Upper lobe of right lung (tissue), 1 donor: ENCODE measurements around the gene ILKAP. TPM values are rescaled to one million over a fixed set of nuclear protein-coding genes. Genes with fewer than 3 reads are reported as not detected.

ENCODE experiments used
- ATAC-seq: fragments of 200-7000 bp; cut with Tn5 transposase; one replicate; pipeline ENCODE4 v1.9.1; 2020; ENCODE audit warnings: mild to moderate bottlenecking, moderate library complexity
- DNase-seq: peaks from one replicate; pipeline ENCODE4 v3.0.0-alpha.2; 2020
- H3K27ac ChIP-seq: fragments of 200-600 bp; one replicate; pipeline ENCODE4 v1.8.0; 2022
- H3K27me3 ChIP-seq: fragments of 200-600 bp; one replicate; pipeline ENCODE4 v1.8.0; 2022; ENCODE audit warnings: mild to moderate bottlenecking
- H3K36me3 ChIP-seq: fragments of 200-600 bp; one replicate; pipeline ENCODE4 v1.8.0; 2022
- H3K4me1 ChIP-seq: fragments of 200-600 bp; one replicate; pipeline ENCODE4 v1.8.0; 2022
- H3K4me3 ChIP-seq: fragments of 200-600 bp; one replicate; pipeline ENCODE4 v1.8.0; 2022; ENCODE audit warnings: mild to moderate bottlenecking
- H3K9me3 ChIP-seq: fragments of 200-600 bp; one replicate; pipeline ENCODE4 v1.8.0; 2022
- intact Hi-C: fragments of 100-400 bp; cut with DNase I; formaldehyde crosslinking; loops from one replicate; pipeline ENCODE4 v1.11.0; 2022
- total RNA-seq: library from RNA; stranded (reverse); fragmentation: NEBNext Ultra II Directional; extraction: Animal tissue kit (Norgen Biotek cat#: 25700); gene quantifications from one replicate; pipeline ENCODE4 v1.2.1, GENCODE V29; 2021
- TF ChIP-seq, protein P1 (sequence below): fragments of 200-600 bp; IDR thresholded peaks from one replicate; pipeline ENCODE4 v1.8.0; 2022; ENCODE audit warnings: antibody characterized with exemption
- donor health status: DM: no; HTN: yes; CAD: no; lungs with severe emphysema.

Gene ILKAP
- total RNA-seq, 1 donor from 2014 or later = 47.2 TPM

DNA sequence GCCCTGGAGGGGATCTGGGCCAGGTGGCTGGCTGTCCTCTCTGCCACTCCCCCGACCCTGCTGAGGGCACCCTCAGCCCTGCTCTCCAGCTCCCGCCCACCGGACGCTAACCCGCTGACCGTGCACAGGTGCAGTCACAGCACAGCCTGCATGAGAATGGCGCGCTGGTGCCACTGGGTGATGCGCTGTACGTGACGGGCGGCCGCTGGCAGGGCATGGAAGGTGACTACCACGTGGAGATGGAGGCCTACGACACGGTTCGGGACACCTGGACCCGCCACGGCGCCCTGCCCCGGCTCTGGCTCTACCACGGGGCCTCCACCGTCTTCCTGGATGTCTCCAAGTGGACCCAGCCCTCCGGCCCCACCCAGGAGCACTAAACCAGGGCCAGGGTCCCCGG lies 52.8 kb downstream of the ILKAP start:
- ATAC-seq = no peak
- intact Hi-C loops = no loop called here
- H3K36me3 ChIP-seq = no peaks in the 10 kb centered on the region

DNA sequence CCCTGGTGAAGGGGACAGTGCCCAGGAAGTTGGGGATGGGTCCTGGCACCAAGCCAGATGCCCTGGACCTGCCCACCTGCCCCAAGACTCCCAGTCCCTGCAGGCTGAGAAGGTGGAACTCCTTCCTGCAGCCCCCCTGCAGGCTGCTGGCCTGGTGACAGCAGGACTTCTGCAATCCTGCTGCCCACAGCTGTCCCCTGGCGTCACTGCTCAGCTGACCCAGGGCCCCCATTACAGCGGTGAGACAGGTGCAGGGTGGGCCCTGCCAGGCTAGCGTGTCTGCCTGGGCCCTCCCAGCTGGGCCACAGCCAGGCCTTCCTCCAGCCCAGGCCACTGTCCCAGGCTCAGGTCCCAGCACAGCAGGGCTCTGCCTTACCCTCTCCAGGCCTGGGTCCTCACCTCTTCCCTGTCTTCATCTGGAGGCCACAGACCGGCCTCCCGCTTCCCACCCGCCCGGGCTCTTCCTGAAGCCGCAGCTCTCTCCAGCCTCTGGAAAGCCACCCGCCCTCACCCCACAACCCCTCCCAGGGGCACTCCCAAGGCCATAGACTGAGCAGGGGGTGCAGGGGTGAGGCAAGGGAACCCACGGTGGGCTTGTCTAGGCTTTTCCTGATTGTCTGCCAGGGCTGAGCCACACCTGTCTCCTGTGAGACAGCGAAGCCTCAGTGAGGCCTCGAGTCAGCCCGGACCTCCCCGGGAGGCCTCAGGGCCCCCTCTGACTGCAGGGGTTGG lies 53.5 kb downstream of the ILKAP start:
- peak; percentile 8 for ATAC-seq
- Histone ChIP-seq H3K27me3 (no peaks in the 10 kb centered on the region), H3K27ac (no peak overlapping the region), H3K36me3 (no peaks in the 10 kb centered on the region), H3K4me1 (no peaks in the 10 kb centered on the region), H3K9me3 (no peaks in the 10 kb centered on the region), H3K4me3 (no peak overlapping the region)
- no peak for DNase-seq
- TF ChIP-seq, protein P1, sequence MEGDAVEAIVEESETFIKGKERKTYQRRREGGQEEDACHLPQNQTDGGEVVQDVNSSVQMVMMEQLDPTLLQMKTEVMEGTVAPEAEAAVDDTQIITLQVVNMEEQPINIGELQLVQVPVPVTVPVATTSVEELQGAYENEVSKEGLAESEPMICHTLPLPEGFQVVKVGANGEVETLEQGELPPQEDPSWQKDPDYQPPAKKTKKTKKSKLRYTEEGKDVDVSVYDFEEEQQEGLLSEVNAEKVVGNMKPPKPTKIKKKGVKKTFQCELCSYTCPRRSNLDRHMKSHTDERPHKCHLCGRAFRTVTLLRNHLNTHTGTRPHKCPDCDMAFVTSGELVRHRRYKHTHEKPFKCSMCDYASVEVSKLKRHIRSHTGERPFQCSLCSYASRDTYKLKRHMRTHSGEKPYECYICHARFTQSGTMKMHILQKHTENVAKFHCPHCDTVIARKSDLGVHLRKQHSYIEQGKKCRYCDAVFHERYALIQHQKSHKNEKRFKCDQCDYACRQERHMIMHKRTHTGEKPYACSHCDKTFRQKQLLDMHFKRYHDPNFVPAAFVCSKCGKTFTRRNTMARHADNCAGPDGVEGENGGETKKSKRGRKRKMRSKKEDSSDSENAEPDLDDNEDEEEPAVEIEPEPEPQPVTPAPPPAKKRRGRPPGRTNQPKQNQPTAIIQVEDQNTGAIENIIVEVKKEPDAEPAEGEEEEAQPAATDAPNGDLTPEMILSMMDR = no peak
- intact Hi-C loops = no loop called here

More for the DNA sequence above, 52.8 kb downstream of the ILKAP start:
- Histone ChIP-seq H3K9me3 (no peaks in the 10 kb centered on the region), H3K27ac (no peak overlapping the region), H3K4me3 (no peak overlapping the region), H3K27me3 (no peaks in the 10 kb centered on the region), H3K4me1 (no peaks in the 10 kb centered on the region)
- TF ChIP-seq, protein P1 = no peak
- DNase-seq = no peak

DNA sequence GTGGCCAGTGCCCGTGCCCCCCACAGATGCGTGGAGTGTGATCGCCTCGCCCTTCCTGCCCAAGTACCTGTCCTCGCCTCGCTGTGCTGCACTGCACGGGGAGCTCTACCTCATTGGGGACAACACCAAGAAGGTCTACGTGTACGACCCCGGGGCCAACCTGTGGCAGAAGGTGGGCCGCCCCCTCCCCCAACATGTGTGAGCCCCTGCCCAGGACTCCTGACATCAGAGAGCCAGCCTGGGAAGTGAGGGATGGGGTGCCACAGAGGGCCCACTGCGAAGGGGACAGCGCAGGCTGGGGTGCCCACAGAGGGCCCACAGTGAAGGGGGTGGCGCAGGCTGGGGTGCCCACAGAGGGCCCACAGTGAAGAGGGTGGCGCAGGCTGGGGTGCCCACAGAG lies 54.5 kb downstream of the ILKAP start:
- intact Hi-C loops = no loop called here
- no peak for ATAC-seq

DNA sequence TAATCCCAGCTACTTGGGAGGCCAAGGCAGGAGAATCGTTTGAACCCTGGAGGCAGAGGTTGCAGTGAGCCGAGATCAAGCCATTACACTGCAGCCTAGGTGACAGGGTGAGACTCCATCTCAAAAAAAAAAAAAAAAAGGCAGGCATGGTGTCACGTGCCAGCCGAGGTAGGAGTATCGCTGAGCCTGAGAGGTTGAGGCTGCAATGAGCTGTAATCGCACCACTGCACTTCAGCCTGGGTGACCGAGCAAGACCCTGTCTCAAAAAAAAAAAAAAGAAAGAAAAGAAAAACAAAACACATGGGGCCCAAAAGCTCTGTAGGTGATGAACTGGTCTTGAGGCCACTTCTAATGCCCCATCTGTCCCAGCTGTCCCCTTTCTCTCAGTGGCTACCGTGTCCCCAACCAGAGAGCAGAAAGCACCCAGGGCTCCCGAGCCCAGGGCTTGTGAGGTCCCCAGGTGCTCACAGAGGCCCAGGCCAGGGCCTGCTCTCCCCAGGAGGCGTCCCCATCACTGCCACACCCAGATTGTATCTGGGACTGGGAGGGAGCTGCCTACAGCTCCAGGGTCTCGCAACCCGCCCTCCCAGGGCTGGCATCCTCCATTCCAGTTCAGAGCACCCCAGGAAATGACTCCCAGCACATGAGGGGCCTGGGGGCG lies 56.5 kb downstream of the ILKAP start:
- Histone ChIP-seq H3K9me3 (no peaks in the 10 kb centered on the region), H3K36me3 (no peaks in the 10 kb centered on the region), H3K27ac (no peak overlapping the region), H3K4me3 (no peak overlapping the region), H3K4me1 (no peaks in the 10 kb centered on the region), H3K27me3 (no peaks in the 10 kb centered on the region)
- intact Hi-C loops = no loop called here
- DNase-seq (no peak), ATAC-seq (no peak)
- TF ChIP-seq, protein P1 = no peak

More for the DNA sequence above, 54.5 kb downstream of the ILKAP start:
- H3K9me3 ChIP-seq = no peaks in the 10 kb centered on the region
- H3K4me3 ChIP-seq = no peak overlapping the region
- no peak for DNase-seq
- H3K4me1 ChIP-seq = no peaks in the 10 kb centered on the region
- H3K27me3 ChIP-seq = no peaks in the 10 kb centered on the region
- H3K36me3 ChIP-seq = no peaks in the 10 kb centered on the region
- H3K27ac ChIP-seq = no peak overlapping the region
- TF ChIP-seq, protein P1 = no peak

DNA sequence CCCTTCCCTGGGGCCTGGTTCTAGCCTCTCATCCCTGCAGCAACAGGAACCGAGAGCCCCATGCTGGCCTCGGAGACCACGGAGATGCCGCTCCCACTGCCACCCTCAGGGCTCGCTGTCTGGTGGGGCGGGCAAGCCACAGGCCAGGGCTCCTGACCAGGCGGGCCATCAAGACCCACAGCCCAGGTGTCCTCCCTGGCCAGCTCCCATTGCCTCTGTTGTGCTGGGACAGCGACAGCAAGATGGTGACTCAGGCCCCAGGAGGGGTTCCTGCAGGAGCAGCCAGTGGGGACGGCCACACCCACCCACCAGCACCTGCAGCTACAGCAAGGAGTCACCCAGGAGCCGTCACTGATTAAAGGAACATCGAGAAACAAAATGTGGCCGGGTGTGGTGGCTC lies 57.6 kb downstream of the ILKAP start:
- Histone ChIP-seq H3K9me3 (no peaks in the 10 kb centered on the region), H3K27ac (no peak overlapping the region), H3K4me1 (no peaks in the 10 kb centered on the region), H3K36me3 (no peaks in the 10 kb centered on the region), H3K4me3 (no peak overlapping the region), H3K27me3 (no peaks in the 10 kb centered on the region)
- DNase-seq = no peak
- intact Hi-C loops = no loop called here
- no peak for ATAC-seq
- TF ChIP-seq, protein P1 = no peak
